Neural cell (in vitro differentiated cells): ENCODE data around the gene NCLN. TPM values are rescaled to one million over a fixed set of nuclear protein-coding genes. Genes with fewer than 3 reads are reported as not detected.

Experiments used
- H2AFZ ChIP-seq: fragments of 200-600, 300-800 bp; sonication (generic), shearing (Covaris generic); 2 replicates; pipeline ENCODE4 v1.6.0; 2014; ENCODE audit warnings: low read depth, mild to moderate bottlenecking, antibody characterized with exemption, low read length, moderate library complexity
- H3F3A ChIP-seq: fragments of 200-600 bp; shearing (Covaris generic); 2 replicates; pipeline ENCODE4 v1.6.1; 2016; ENCODE audit warnings: mild to moderate bottlenecking, moderate library complexity, mixed read lengths, antibody characterized with exemption, low read length; ENCODE audit not compliant: insufficient read depth, poor library complexity, severe bottlenecking
- H3K27ac ChIP-seq: fragments of 200-600, 300-800 bp; sonication (generic), shearing (Covaris generic); 2 replicates; pipeline ENCODE4 v1.5.1; 2014; ENCODE audit warnings: mild to moderate bottlenecking, low read length, moderate library complexity
- H3K27me3 ChIP-seq: fragments of 300-800, 200-600 bp; sonication (generic), shearing (Covaris generic); 2 replicates; pipeline ENCODE4 v1.6.0; 2014; ENCODE audit warnings: mild to moderate bottlenecking, low read depth, low read length, moderate library complexity; ENCODE audit not compliant: insufficient read depth
- H3K36me3 ChIP-seq: fragments of 300-800, 200-600 bp; sonication (generic), shearing (Covaris generic); 2 replicates; pipeline ENCODE4 v1.5.1; 2014; ENCODE audit warnings: mild to moderate bottlenecking, antibody characterized with exemption, low read length, moderate library complexity; ENCODE audit not compliant: insufficient read depth
- H3K4me2 ChIP-seq: fragments of 300-800, 200-600 bp; sonication (generic), shearing (Covaris generic); 2 replicates; pipeline ENCODE4 v1.6.0; 2014; ENCODE audit warnings: mild to moderate bottlenecking, low read length
- H3K4me3 ChIP-seq: fragments of 300-800, 200-600 bp; sonication (generic), shearing (Covaris generic); 2 replicates; pipeline ENCODE4 v1.5.1; 2014; ENCODE audit warnings: mild to moderate bottlenecking, low read length, moderate library complexity
- H3K79me2 ChIP-seq: fragments of 200-600 bp; shearing (Covaris generic); replicated peaks from 2 replicates; pipeline ENCODE4 v1.6.0; 2014; ENCODE audit warnings: mild to moderate bottlenecking, low read length, moderate library complexity; ENCODE audit not compliant: insufficient read depth
- H3K9ac ChIP-seq: fragments of 300-800, 200-600 bp; sonication (generic), shearing (Covaris generic); 2 replicates; pipeline ENCODE4 v1.6.1; 2016; ENCODE audit warnings: mild to moderate bottlenecking, low read length, mixed read lengths
- H3K9me2 ChIP-seq: fragments of 200-600 bp; shearing (Covaris generic); 2 replicates; pipeline ENCODE4 v1.6.1; 2016; ENCODE audit warnings: mild to moderate bottlenecking, low read length, mixed read lengths; ENCODE audit not compliant: insufficient read depth
- H3K9me3 ChIP-seq: fragments of 200-600, 300-800 bp; sonication (generic), shearing (Covaris generic); 2 replicates; pipeline ENCODE4 v1.6.1; 2016; ENCODE audit warnings: mild to moderate bottlenecking, mixed run types, low read length, moderate library complexity, mixed read lengths
- H4K20me1 ChIP-seq: fragments of 200-600 bp; shearing (Covaris generic); 2 replicates; pipeline ENCODE4 v1.6.1; 2016; ENCODE audit warnings: mild to moderate bottlenecking, mixed run types; ENCODE audit not compliant: insufficient read depth
- CTCF ChIP-seq: fragments of 450-650 bp; IDR thresholded peaks from 2 replicates; pipeline ENCODE4 v1.5.1; 2014; ENCODE audit warnings: antibody characterized with exemption, mild to moderate bottlenecking, moderate library complexity; ENCODE audit not compliant: poor library complexity, severe bottlenecking
- EP300 ChIP-seq: fragments of 450-650 bp; conservative IDR thresholded peaks from 2 replicates; pipeline ENCODE4 v1.6.1; 2014; ENCODE audit warnings: antibody characterized with exemption, mild to moderate bottlenecking, moderate library complexity; ENCODE audit not compliant: poor library complexity, severe bottlenecking
- EZH2 ChIP-seq: fragments of 200-600, 300-800 bp; shearing (Covaris generic), sonication (generic); IDR thresholded peaks from 2 replicates; pipeline ENCODE4 v1.6.1; 2014; ENCODE audit warnings: antibody characterized with exemption, low read length, borderline replicate concordance, mild to moderate bottlenecking; ENCODE audit not compliant: insufficient read depth, poor library complexity, severe bottlenecking
- MXI1 ChIP-seq: fragments of 450-650 bp; conservative IDR thresholded peaks from 2 replicates; pipeline ENCODE4 v1.6.1; 2014; ENCODE audit warnings: antibody characterized with exemption, mild to moderate bottlenecking; ENCODE audit not compliant: poor library complexity, severe bottlenecking
- POLR2AphosphoS5 ChIP-seq: IDR thresholded peaks from 2 replicates; pipeline ENCODE4 v1.6.1; 2012
- RAD21 ChIP-seq: fragments of 450-650 bp; conservative IDR thresholded peaks from 2 replicates; pipeline ENCODE4 v1.6.1; 2014; ENCODE audit warnings: antibody characterized with exemption, mild to moderate bottlenecking, moderate library complexity
- SMC3 ChIP-seq: fragments of 450-650 bp; conservative IDR thresholded peaks from 2 replicates; pipeline ENCODE4 v1.6.1; 2014; ENCODE audit warnings: antibody characterized with exemption, mild to moderate bottlenecking, moderate library complexity; ENCODE audit not compliant: poor library complexity
- TAF1 ChIP-seq: IDR thresholded peaks from 2 replicates; pipeline ENCODE4 v1.6.1; 2012; ENCODE audit warnings: low read depth
- polyA plus RNA-seq: library from polyadenylated mRNA; depleted of rRNA; stranded (reverse); fragments of >200 nt; gene quantifications from 2 replicates; pipeline ENCODE4 v1.2.3, GENCODE V29; 2014
- TF ChIP-seq, protein P1 (sequence below): IDR thresholded peaks from 2 replicates; pipeline ENCODE4 v1.6.1; 2012; ENCODE audit warnings: borderline replicate concordance

The NCLN gene
- polyA plus RNA-seq, 1 donor from 2014 or later = 23.5 TPM

DNA sequence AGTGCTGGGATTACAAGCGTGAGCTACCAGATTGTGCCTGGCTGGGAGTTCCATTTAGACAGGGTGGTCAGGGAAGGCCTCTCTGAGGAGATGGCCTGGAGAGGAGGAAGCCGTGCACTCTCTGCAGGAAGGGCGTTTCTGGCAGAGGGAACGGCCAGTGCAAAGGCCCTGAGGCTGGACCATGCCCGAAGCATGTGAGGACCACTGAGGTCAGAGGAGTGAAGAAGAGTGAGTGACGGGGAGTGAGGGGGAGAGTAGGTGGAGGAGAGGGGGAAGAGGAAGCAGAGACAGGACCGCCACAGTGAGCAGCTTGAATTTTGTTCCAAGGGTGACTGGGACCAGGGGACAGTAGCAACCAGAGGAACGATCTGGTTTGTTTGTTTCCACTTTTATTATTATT lies 71.3 kb downstream of the NCLN start:
- H3K9me3 ChIP-seq = no peaks in the 10 kb centered on the region
- no peak for TF ChIP-seq POLR2AphosphoS5
- no peak for TF ChIP-seq RAD21
- TF ChIP-seq EP300 = no peak
- TF ChIP-seq CTCF = no peak
- TF ChIP-seq, protein P1, sequence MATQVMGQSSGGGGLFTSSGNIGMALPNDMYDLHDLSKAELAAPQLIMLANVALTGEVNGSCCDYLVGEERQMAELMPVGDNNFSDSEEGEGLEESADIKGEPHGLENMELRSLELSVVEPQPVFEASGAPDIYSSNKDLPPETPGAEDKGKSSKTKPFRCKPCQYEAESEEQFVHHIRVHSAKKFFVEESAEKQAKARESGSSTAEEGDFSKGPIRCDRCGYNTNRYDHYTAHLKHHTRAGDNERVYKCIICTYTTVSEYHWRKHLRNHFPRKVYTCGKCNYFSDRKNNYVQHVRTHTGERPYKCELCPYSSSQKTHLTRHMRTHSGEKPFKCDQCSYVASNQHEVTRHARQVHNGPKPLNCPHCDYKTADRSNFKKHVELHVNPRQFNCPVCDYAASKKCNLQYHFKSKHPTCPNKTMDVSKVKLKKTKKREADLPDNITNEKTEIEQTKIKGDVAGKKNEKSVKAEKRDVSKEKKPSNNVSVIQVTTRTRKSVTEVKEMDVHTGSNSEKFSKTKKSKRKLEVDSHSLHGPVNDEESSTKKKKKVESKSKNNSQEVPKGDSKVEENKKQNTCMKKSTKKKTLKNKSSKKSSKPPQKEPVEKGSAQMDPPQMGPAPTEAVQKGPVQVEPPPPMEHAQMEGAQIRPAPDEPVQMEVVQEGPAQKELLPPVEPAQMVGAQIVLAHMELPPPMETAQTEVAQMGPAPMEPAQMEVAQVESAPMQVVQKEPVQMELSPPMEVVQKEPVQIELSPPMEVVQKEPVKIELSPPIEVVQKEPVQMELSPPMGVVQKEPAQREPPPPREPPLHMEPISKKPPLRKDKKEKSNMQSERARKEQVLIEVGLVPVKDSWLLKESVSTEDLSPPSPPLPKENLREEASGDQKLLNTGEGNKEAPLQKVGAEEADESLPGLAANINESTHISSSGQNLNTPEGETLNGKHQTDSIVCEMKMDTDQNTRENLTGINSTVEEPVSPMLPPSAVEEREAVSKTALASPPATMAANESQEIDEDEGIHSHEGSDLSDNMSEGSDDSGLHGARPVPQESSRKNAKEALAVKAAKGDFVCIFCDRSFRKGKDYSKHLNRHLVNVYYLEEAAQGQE = no peak
- TF ChIP-seq EZH2 = no peak
- no peak for TF ChIP-seq MXI1
- TF ChIP-seq SMC3 = no peak
- no peak for TF ChIP-seq TAF1
- peaks cover 19% of the 10 kb centered on the region for H3K79me2 ChIP-seq
- no peaks in the 10 kb centered on the region for H3K9me2 ChIP-seq
- H3K9ac ChIP-seq = no peak overlapping the region
- H3K36me3 ChIP-seq = peaks cover 16% of the 10 kb centered on the region
- H3K4me3 ChIP-seq = no peak overlapping the region
- no peak overlapping the region for H2AFZ ChIP-seq
- H3F3A ChIP-seq = no peaks in the 10 kb centered on the region
- no peak overlapping the region for H3K27ac ChIP-seq
- H3K27me3 ChIP-seq = no peaks in the 10 kb centered on the region
- H3K4me2 ChIP-seq = no peak overlapping the region
- no peaks in the 10 kb centered on the region for H4K20me1 ChIP-seq

Other genes with a start within 250 kb of the NCLN start
- 10.2 and 13.0 TPM in 2 replicates for gene ZNF77, start 241.0 kb upstream of the NCLN start, polyA plus RNA-seq
- gene TLE6, start 208.4 kb upstream of the NCLN start, polyA plus RNA-seq = 4.0 and 5.7 TPM in 2 replicates
- gene TLE2, start 156.7 kb upstream of the NCLN start, polyA plus RNA-seq = 7.0 and 9.6 TPM in 2 replicates
- gene TLE5, start 123.4 kb upstream of the NCLN start, polyA plus RNA-seq = 153 and 177 TPM in 2 replicates
- 28.3 and 30.4 TPM in 2 replicates for gene GNA11, start 91.6 kb upstream of the NCLN start, polyA plus RNA-seq
- gene GNA15, start 49.9 kb upstream of the NCLN start, polyA plus RNA-seq = not detected in 2 replicates
- not detected in 2 replicates for gene S1PR4, start 7.2 kb upstream of the NCLN start, polyA plus RNA-seq
- gene CELF5, start 38.7 kb downstream of the NCLN start, polyA plus RNA-seq = 130 and 147 TPM in 2 replicates
- 0.18 and 0.24 TPM in 2 replicates for gene NFIC, start 180.7 kb downstream of the NCLN start, polyA plus RNA-seq